ENCODE data around the gene TDRD6.

Gene TDRD6

GRCh38 chr6:46748940-46749503 is 61.3 kb downstream of the TDRD6 start:
- no peak for DNase-seq

DNA sequence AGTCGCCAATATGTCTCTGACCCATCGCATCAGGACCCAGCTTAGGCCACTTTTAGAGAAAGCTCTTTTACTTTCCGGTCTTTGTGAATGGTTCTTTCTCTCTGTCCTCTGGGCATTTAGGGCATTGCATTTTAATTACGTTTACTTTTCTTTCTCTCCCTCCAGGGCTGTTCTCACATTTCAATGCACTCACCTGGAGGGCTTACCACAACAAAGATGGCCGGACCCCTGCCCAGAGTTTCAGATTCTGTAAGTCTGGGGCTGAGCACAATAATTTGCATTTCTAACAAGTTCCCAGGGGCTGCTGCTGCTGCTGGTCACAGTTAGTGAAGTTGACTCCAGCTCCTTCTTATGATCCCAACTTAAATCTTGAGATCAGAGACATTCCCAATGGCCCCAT is 62.0 kb downstream of the TDRD6 start:
- DNase-seq, result no peak

DNA sequence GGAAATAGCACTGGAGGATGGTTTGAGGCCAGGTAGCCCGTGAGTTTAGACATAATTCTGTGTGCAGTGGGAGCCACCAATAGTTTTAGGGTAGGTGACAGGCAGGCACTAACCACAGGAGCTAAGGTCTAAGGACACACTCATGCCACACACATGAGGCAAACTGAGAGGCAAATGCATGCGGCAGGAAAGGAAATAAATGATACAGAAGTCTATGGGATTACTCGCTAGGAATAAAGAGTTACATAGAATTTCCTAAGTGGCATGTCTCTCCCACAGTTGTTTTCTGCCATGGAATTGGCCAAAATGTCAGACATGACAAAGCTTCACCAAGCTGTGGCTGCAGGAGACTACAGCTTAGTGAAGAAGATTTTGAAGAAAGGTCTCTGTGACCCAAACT is 64.0 kb downstream of the TDRD6 start:
- DNase-seq, result no peak
